H1 (cell line): ENCODE measurements around the gene SLC38A1. TPM values are rescaled to one million over a fixed set of nuclear protein-coding genes. Genes with fewer than 3 reads are reported as not detected.

Source experiments
- CTCF ChIA-PET: fragments of 300-600 bp; sonication (Branson Sonifier 250); formaldehyde crosslinking; loops from one replicate; lab custom pipeline; 2021; ENCODE audit not compliant: partially characterized antibody; lab: Charles Lee
- POLR2A ChIA-PET: fragments of 300-600 bp; sonication (Branson Sonifier 250); formaldehyde crosslinking; loops from one replicate; lab custom pipeline; 2021; ENCODE audit warnings: inconsistent platforms; ENCODE audit not compliant: partially characterized antibody; lab: Charles Lee
- DNase-seq, 2 experiments: peaks; one replicate each; pipeline versions ENCODE4 v3.0.0 to v3.0.0-alpha.2; 2010 to 2022; ENCODE audit warnings: low spot score in 2 of 2, low read depth in 1 of 2, mixed read lengths in 1 of 2
- FAIRE-seq: peaks from 2 replicates; lab custom pipeline; 2011; peaks lifted over from hg19 to GRCh38; lab: Jason Lieb, UNC
- H2AFZ ChIP-seq: 2 replicates; pipeline ENCODE4 v1.8.1; 2012; ENCODE audit warnings: low read length, inconsistent platforms
- H2AK5ac ChIP-seq: 2 replicates; pipeline ENCODE4 v1.6.1; 2013; ENCODE audit warnings: low read depth, low read length
- H2BK120ac ChIP-seq: replicated peaks from 2 replicates; pipeline ENCODE3; 2013; ENCODE audit warnings: low read depth, low read length, inconsistent platforms
- H2BK12ac ChIP-seq: 2 replicates; pipeline ENCODE4 v1.6.1; 2013; ENCODE audit warnings: low read depth, low read length
- H2BK15ac ChIP-seq: 2 replicates; pipeline ENCODE4 v1.6.1; 2013; ENCODE audit warnings: low read length
- H2BK20ac ChIP-seq: 2 replicates; pipeline ENCODE4 v1.6.1; 2013; ENCODE audit warnings: low read length
- H2BK5ac ChIP-seq: 2 replicates; pipeline ENCODE4 v1.6.1; 2013; ENCODE audit warnings: low read depth, low read length
- H3K14ac ChIP-seq: 2 replicates; pipeline ENCODE4 v1.6.1; 2013; ENCODE audit warnings: inconsistent platforms; ENCODE audit not compliant: insufficient read length
- H3K18ac ChIP-seq: 2 replicates; pipeline ENCODE4 v1.6.1; 2013; ENCODE audit warnings: low read length; ENCODE audit errors: extremely low read depth
- H3K23ac ChIP-seq: 2 replicates; pipeline ENCODE4 v1.6.1; 2013; ENCODE audit warnings: inconsistent platforms; ENCODE audit not compliant: insufficient read length
- H3K23me2 ChIP-seq: 2 replicates; pipeline ENCODE4 v1.6.1; 2013; ENCODE audit warnings: low read depth, low read length
- H3K27ac ChIP-seq: 2 replicates; pipeline ENCODE4 v1.6.1; 2011; ENCODE audit warnings: low read depth, low read length, inconsistent platforms
- H3K27me3 ChIP-seq, 4 experiments: replicated peaks in 1 of 4; 1 replicate in 1 of 4; 2 replicates in 3 of 4; pipeline versions ENCODE4 v1.6.1 to v1.8.1; 2011 to 2013; ENCODE audit warnings: low read length in 3 of 4, mild to moderate bottlenecking in 3 of 4, inconsistent platforms in 2 of 4, mixed read lengths in 2 of 4, moderate library complexity in 1 of 4; ENCODE audit not compliant: control insufficient read depth in 3 of 4, insufficient read depth in 3 of 4; ENCODE audit errors: extremely low read depth in 1 of 4
- H3K36me3 ChIP-seq, 4 experiments: 2 replicates each; pipeline versions ENCODE4 v1.6.1 to v1.8.1; 2011 to 2013; ENCODE audit warnings: mild to moderate bottlenecking in 4 of 4, low read length in 3 of 4, moderate library complexity in 2 of 4, control low read depth in 1 of 4, inconsistent platforms in 1 of 4; ENCODE audit not compliant: insufficient read depth in 4 of 4, control insufficient read depth in 2 of 4
- H3K4ac ChIP-seq: replicated peaks from 2 replicates; pipeline ENCODE3; 2013; ENCODE audit warnings: low read length, low read depth, mixed read lengths, inconsistent platforms; ENCODE audit not compliant: insufficient read length
- H3K4me1 ChIP-seq, 4 experiments: replicated peaks in 1 of 4; 1 replicate in 1 of 4; 2 replicates in 3 of 4; pipeline versions ENCODE4 v1.6.1 to v1.8.1; 2011 to 2013; ENCODE audit warnings: low read length in 3 of 4, inconsistent platforms in 2 of 4, mixed read lengths in 1 of 4; ENCODE audit not compliant: insufficient read depth in 4 of 4, control insufficient read depth in 3 of 4
- H3K4me2 ChIP-seq, 2 experiments: 2 replicates each; pipeline versions ENCODE4 v1.6.1 to v1.8.1; 2011 to 2013; ENCODE audit warnings: low read depth in 2 of 2, low read length in 2 of 2, control low read depth in 1 of 2, inconsistent platforms in 1 of 2, mild to moderate bottlenecking in 1 of 2; ENCODE audit not compliant: insufficient read depth in 1 of 2
- H3K4me3 ChIP-seq, 4 experiments: fragments of 200-600, 300-600 bp in 1 of 4; sonication (generic), shearing (Covaris generic), sonication (Bioruptor Twin) in 1 of 4; 2 replicates each; pipeline versions ENCODE4 v1.5.1 to v1.8.1; 2011 to 2016; ENCODE audit warnings: low read length in 4 of 4, low read depth in 3 of 4, control low read depth in 2 of 4, inconsistent platforms in 2 of 4, mild to moderate bottlenecking in 2 of 4, mixed read lengths in 1 of 4, moderate library complexity in 1 of 4; ENCODE audit not compliant: insufficient read depth in 2 of 4; ENCODE audit errors: extremely low read depth in 1 of 4
- H3K56ac ChIP-seq: replicated peaks from 2 replicates; pipeline ENCODE3; 2013; ENCODE audit warnings: low read depth, mild to moderate bottlenecking, mixed read lengths, low read length, inconsistent platforms; ENCODE audit not compliant: insufficient read length
- H3K79me1 ChIP-seq: 2 replicates; pipeline ENCODE4 v1.6.1; 2013; ENCODE audit warnings: low read depth, low read length, control low read depth
- H3K79me2 ChIP-seq, 2 experiments: 2 replicates each; pipeline versions ENCODE4 v1.6.1 to v1.8.1; 2012 to 2013; ENCODE audit warnings: low read length in 2 of 2, mild to moderate bottlenecking in 2 of 2, inconsistent platforms in 1 of 2; ENCODE audit not compliant: insufficient read depth in 2 of 2, control insufficient read depth in 1 of 2
- H3K9ac ChIP-seq, 4 experiments: replicated peaks in 1 of 4; 1 replicate in 1 of 4; 2 replicates in 3 of 4; pipeline versions ENCODE4 v1.6.1 to v1.8.1; 2011 to 2013; ENCODE audit warnings: low read depth in 3 of 4, low read length in 3 of 4, control low read depth in 2 of 4, mild to moderate bottlenecking in 2 of 4, moderate library complexity in 2 of 4, inconsistent platforms in 1 of 4; ENCODE audit errors: extremely low read depth in 1 of 4
- H3K9me3 ChIP-seq, 2 experiments: 2 replicates each; pipeline versions ENCODE4 v1.6.1 to v1.8.1; 2012 to 2013; ENCODE audit warnings: mild to moderate bottlenecking in 2 of 2, moderate library complexity in 2 of 2, control low read depth in 1 of 2, inconsistent platforms in 1 of 2, low read depth in 1 of 2, low read length in 1 of 2, mixed read lengths in 1 of 2; ENCODE audit not compliant: insufficient read depth in 2 of 2
- H4K20me1 ChIP-seq, 2 experiments: replicated peaks in 1 of 2; 2 replicates each; pipeline versions ENCODE3 to v1.8.1; 2011 to 2013; ENCODE audit warnings: inconsistent platforms in 2 of 2, low read length in 2 of 2, mild to moderate bottlenecking in 1 of 2; ENCODE audit not compliant: insufficient read depth in 2 of 2, control insufficient read depth in 1 of 2
- H4K5ac ChIP-seq: 2 replicates; pipeline ENCODE4 v1.6.1; 2013; ENCODE audit warnings: low read length, low read depth, mixed read lengths, inconsistent platforms; ENCODE audit not compliant: insufficient read length
- H4K8ac ChIP-seq: 2 replicates; pipeline ENCODE4 v1.8.0; 2013; ENCODE audit warnings: mild to moderate bottlenecking, moderate library complexity, low read length, inconsistent platforms; ENCODE audit not compliant: insufficient read depth; ENCODE audit errors: extremely low read depth
- H4K91ac ChIP-seq: replicated peaks from 2 replicates; pipeline ENCODE3; 2013; ENCODE audit warnings: low read length, mixed read lengths, inconsistent platforms; ENCODE audit not compliant: insufficient read length
- ASH2L ChIP-seq: fragments of 200-600, 300-600 bp; sonication (generic); IDR thresholded peaks from one replicate; pipeline ENCODE4 v1.7.1; 2017; ENCODE audit warnings: low read length
- BCL11A ChIP-seq, 2 experiments: IDR thresholded peaks; one replicate each; pipeline ENCODE4 v1.6.1; 2011; ENCODE audit warnings: low read depth in 2 of 2, low read length in 2 of 2, mild to moderate bottlenecking in 2 of 2
- CHD2 ChIP-seq: IDR thresholded peaks from 2 replicates; pipeline ENCODE4 v1.6.1; 2012; ENCODE audit warnings: low read length, improper control_type of control experiment
- EZH2 ChIP-seq: fragments of 200-600 bp; sonication (generic); IDR thresholded peaks from 2 replicates; pipeline ENCODE4 v1.7.1; 2012; ENCODE audit warnings: low read depth, mild to moderate bottlenecking, moderate library complexity, low read length, inconsistent platforms; ENCODE audit not compliant: severe bottlenecking
- GABPA ChIP-seq: IDR thresholded peaks from 2 replicates; pipeline ENCODE4 v1.6.1; 2011; ENCODE audit warnings: mild to moderate bottlenecking, low read length, moderate library complexity, borderline replicate concordance; ENCODE audit not compliant: insufficient read depth
- KDM4A ChIP-seq: IDR thresholded peaks from one replicate; pipeline ENCODE4 v1.7.1; 2012; ENCODE audit warnings: low read depth, mild to moderate bottlenecking, moderate library complexity, low read length, inconsistent platforms; ENCODE audit not compliant: severe bottlenecking
- KDM5A ChIP-seq: fragments of 200-600 bp; IDR thresholded peaks from 2 replicates; pipeline ENCODE4 v1.7.1; 2012; ENCODE audit warnings: mild to moderate bottlenecking, low read length, inconsistent platforms, mixed read lengths
- RXRA ChIP-seq: IDR thresholded peaks from 2 replicates; pipeline ENCODE4 v1.6.1; 2011; ENCODE audit warnings: low read depth, mild to moderate bottlenecking, low read length, moderate library complexity; ENCODE audit not compliant: insufficient read depth
- SRF ChIP-seq: IDR thresholded peaks from 2 replicates; pipeline ENCODE4 v1.6.1; 2011; ENCODE audit warnings: mild to moderate bottlenecking, low read depth, low read length, moderate library complexity
- WGBS, 2 experiments: shearing (Covaris generic) in 1 of 2; methylation state at CpG; one replicate each; pipeline versions ENCODE4 v1.1.6 to v1.1.7; 2013 to 2015; ENCODE audit warnings: low lambda C conversion rate in 2 of 2, mixed read lengths in 2 of 2, inconsistent platforms in 1 of 2, low coverage in 1 of 2, missing lambda C conversion rate in 1 of 2; ENCODE audit not compliant: insufficient replicate concordance in 2 of 2, insufficient coverage in 1 of 2, insufficient read length in 1 of 2; ENCODE audit errors: extremely low coverage in 1 of 2, missing lambda C conversion rate in 1 of 2; 5-methylcytosine and 5-hydroxymethylcytosine counted together
- polyA plus RNA-seq, 7 experiments: library from polyadenylated mRNA; depleted of rRNA in 3 of 7; stranded (reverse) in 5 of 7; unstranded in 2 of 7; fragments of >200 nt in 5 of 7; fragments of 200-250 nt in 2 of 7; gene quantifications; 1 replicate in 5 of 7; 2 replicates in 1 of 7; 4 replicates in 1 of 7; pipeline versions ENCODE4 v1.2.1 to v1.2.3, GENCODE V29; 2011 to 2013; ENCODE audit warnings: missing spikeins in 2 of 7, mixed read lengths in 2 of 7
- total RNA-seq: library from RNA; stranded (reverse); fragmentation: NEBNext Ultra II Directional; extraction: Animal tissue kit (Norgen Biotek cat#: 25700); gene quantifications from 2 replicates; pipeline ENCODE4 v1.2.1, GENCODE V29; 2021
- TF ChIP-seq, protein P1 (sequence below): IDR thresholded peaks from 2 replicates; pipeline ENCODE4 v1.6.1; 2012; ENCODE audit warnings: inconsistent platforms
- TF ChIP-seq, protein P2 (sequence below): IDR thresholded peaks from 2 replicates; pipeline ENCODE4 v1.6.1; 2011; ENCODE audit warnings: low read depth, mild to moderate bottlenecking, low read length; ENCODE audit not compliant: insufficient read depth

Gene SLC38A1
- total and polyA plus RNA-seq, 2 of the 8 experiments (the other 6 are each of a cell fraction or from before 2014, with no cell fraction given): 83.4 to 242 TPM

DNA sequence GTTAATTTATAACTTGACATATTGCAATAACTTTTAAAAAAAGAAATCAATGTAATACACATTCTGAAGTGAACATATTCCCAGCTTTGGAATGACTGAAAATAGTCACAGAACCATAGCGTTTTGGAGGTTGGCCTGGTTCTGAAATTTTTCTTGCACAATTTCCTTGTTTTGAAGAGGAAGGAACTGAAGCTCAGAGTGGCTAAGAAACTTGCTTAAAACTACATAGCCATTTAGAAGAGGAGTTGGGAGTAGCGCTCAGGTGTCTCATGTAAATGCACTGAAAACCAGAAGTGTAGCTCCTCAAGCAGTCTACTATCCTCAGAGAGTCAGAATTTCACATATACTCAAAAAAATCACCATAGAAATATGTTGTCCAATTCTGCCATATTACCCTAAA, 41.2 kb downstream of the SLC38A1 start:
- Histone ChIP-seq H3K4me2 (no peak overlapping the region), H3K14ac (no peak overlapping the region), H3K4me1 (no peaks in the 10 kb centered on the region), H3K4ac (no peak overlapping the region), H2AK5ac (no peak overlapping the region), H3K9me3 (no peaks in the 10 kb centered on the region), H3K79me1 (no peaks in the 10 kb centered on the region), H3K56ac (no peak overlapping the region), H3K4me3 (no peak overlapping the region), H2AFZ (no peak overlapping the region), H4K8ac (no peak overlapping the region), H2BK15ac (no peak overlapping the region), H2BK20ac (no peak overlapping the region), H3K9ac (no peak overlapping the region), H3K27ac (no peak overlapping the region), H2BK12ac (no peak overlapping the region), H2BK120ac (no peak overlapping the region), H3K23me2 (no peaks in the 10 kb centered on the region; the same call in 1 of the 2 replicates), H3K27me3 (no peaks in the 10 kb centered on the region), H3K36me3 (peaks cover 13 to 75% (median 41%) of the 10 kb centered on the region in 4 experiments), H3K18ac (no peak overlapping the region), H4K91ac (no peak overlapping the region), H2BK5ac (no peak overlapping the region), H4K5ac (no peak overlapping the region), H3K23ac (no peak overlapping the region), H4K20me1 (peaks cover 4 to 7% of the 10 kb centered on the region in 2 experiments), H3K79me2 (peaks cover 4 to 96% of the 10 kb centered on the region in 2 experiments; a peak in 3 of 4 replicates)
- DNase-seq: no peak
- no peak for FAIRE-seq
- WGBS, 2 experiments: 88% methylated on average over 2 of the region's 2 CpGs; no CpG with 5 or more reads in 1 of the 2 experiments
- CTCF ChIA-PET: interaction anchor here (0.6 to 1.3 kb wide), 6 partner anchors 12 to 792 kb away, joined by 3 to 5 read pairs (median 4); no protein-coding TSS in a partner anchor
- TF ChIP-seq EZH2: no peak
- no peak for TF ChIP-seq ASH2L
- no peak for TF ChIP-seq GABPA
- TF ChIP-seq KDM4A: no peak
- TF ChIP-seq KDM5A: no peak
- TF ChIP-seq RXRA: no peak
- TF ChIP-seq, protein P1, sequence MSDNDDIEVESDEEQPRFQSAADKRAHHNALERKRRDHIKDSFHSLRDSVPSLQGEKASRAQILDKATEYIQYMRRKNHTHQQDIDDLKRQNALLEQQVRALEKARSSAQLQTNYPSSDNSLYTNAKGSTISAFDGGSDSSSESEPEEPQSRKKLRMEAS: no peak
- TF ChIP-seq, protein P2, sequence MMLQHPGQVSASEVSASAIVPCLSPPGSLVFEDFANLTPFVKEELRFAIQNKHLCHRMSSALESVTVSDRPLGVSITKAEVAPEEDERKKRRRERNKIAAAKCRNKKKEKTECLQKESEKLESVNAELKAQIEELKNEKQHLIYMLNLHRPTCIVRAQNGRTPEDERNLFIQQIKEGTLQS: no peak
- no peak for TF ChIP-seq CHD2
- no peak for TF ChIP-seq BCL11A (IDR thresholded peaks at IDR 0.05; ENCODE audit: low read depth in 2 of 2, low read length in 2 of 2)
- no peak for TF ChIP-seq SRF
- POLR2A ChIA-PET: interaction anchor here (0.8 to 1.5 kb wide), 7 partner anchors 9 to 41 kb away, joined by 3 to 4 read pairs (median 3); partner anchors contain the start of gene SLC38A1
